NCI-H1417 (cell line): ENCODE data around the gene SLC17A7.
"Not testable (repeated sequence)": the region's sequence is repeated elsewhere in the genome, so short reads cannot be mapped to it uniquely, and the experiment has no call there.

Experiments used
- DNase-seq, 3 experiments: peaks; one replicate each; lab custom pipeline; 2025; lab: John Stamatoyannopoulos, UW

The SLC17A7 gene

GRCh38 chr19:49441210-49441959 lies at the start of gene SLC17A7:
Gene SLC17A7, minus strand, starts transcription at chr19:49441527. Its CDS starts 148 bp downstream, at chr19:49441379.
- DNase-seq, result peak; percentile 19 to 53 (median 23)

DNA sequence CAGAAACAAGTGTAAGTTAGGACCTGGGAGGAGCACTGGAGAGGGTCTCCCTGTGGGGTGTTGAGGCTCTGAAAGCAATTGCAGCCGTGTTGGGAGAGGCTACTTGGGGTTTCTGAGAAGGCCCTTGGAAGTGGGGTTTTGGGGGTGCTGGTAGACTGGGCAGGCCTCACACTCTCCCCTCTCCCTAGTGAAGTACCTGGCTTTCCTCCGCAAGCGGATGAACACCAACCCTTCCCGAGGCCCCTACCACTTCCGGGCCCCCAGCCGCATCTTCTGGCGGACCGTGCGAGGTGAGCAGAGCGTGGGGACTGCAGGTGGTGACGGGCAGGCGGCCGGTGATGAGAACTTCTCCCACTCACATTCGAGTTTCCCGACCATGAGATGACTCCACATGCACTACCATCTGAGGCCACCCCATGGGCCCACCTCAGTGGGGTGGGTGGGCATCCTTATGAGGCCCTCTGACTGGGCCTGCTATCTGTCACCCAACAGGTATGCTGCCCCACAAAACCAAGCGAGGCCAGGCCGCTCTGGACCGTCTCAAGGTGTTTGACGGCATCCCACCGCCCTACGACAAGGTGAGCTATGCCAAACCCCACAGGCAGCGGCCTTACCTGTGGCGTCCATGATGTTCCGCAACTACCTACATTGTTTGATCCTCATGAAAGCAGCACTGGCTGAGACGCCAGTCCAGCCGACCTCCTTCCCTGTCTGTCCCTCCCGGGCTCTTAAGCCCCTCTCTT lies 49.1 kb upstream of the SLC17A7 start:
- DNase-seq, result no peak

GRCh38 chr19:49489601-49490167 lies 48.4 kb upstream of the SLC17A7 start:
- DNase-seq, result no peak

GRCh38 chr19:49488863-49489537 lies 47.7 kb upstream of the SLC17A7 start:
- DNase-seq, result no peak

DNA sequence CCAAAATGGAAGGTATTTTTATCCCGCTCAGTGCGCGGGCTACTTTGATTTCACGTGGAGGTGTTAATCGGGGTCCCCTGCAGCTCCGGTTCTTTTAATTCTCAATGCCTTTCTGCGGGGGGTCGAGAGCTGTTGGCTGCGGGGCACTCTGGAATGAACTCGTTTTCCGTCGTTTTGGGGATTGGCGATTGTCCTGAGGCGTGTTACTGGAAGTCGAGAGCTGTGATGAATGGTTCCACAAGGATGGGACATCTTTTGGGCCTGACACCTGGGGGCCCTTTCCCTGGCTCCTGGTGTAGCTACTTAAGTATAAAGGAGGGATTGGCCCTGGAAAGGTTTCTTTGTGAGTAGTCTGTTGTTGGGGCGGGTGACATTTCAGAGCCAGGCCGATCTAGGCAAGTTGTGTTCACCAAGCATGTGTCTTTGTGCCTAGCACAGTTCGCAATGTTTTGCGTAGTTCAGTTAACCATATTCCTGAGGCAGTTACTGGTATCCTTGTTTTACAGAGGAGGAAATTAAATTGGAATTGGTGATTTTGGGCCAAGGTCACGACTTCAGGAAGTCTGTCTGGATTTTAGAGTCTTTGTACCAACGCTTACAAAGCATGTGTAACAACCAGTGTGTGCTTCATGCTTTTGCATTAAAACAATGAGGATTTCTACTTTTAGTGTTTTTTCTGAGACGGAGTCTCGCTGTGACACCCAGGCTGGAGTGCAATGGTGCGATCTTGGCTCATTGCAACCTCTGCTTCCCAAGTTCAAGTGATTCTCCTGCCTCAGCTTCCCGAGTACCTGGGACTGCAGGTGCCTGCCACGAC lies 46.9 kb upstream of the SLC17A7 start:
- peak in 2 of 3 experiments; percentile 47 for DNase-seq

- peak; percentile 97 to 100 (median 100) for DNase-seq
Observed at GRCh38 chr19:49487277-49488045, 46.1 kb upstream of the SLC17A7 start, which contains the start of gene RPL13A. Gene RPL13A, plus strand, starts transcription at chr19:49487608. Its CDS starts 22 bp downstream, at chr19:49487630.

GRCh38 chr19:49486710-49487276 lies 45.5 kb upstream of the SLC17A7 start:
- DNase-seq, result no peak

- DNase-seq, result no peak
Observed at GRCh38 chr19:49486232-49486631, 44.9 kb upstream of the SLC17A7 start.

DNA sequence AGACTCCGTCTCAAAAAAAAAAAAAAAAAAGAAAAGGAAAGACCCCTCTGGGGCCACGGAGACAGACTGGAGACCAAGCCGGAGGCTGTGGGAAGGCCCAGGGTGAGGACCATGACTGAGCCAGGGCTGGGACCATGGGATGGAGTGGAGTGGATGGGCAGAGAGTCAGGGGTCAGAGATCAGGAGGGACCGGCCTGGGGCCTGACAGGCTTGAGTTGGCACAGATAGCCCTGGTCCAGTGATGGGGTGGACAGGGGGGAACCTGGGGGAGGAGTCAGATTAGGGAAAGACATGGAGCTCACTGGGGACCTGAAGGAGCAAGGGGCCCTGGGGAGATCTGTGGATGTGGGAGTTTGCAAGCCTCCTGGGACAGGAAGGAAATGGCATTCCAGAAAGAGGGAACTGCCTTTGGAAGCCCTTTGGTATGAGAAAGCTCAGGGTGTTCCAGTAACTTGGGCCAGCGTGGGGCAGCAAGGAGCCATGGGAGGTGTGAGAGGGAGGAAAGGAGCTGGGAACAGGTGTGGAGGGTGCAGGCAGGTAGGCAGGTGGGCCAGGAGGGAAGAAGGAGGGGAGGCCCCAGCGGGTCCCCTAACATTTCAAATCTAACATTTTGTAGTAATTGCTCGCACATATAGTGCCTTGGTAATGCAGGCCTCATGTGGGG lies 39.8 kb upstream of the SLC17A7 start:
- DNase-seq, result no peak

DNA sequence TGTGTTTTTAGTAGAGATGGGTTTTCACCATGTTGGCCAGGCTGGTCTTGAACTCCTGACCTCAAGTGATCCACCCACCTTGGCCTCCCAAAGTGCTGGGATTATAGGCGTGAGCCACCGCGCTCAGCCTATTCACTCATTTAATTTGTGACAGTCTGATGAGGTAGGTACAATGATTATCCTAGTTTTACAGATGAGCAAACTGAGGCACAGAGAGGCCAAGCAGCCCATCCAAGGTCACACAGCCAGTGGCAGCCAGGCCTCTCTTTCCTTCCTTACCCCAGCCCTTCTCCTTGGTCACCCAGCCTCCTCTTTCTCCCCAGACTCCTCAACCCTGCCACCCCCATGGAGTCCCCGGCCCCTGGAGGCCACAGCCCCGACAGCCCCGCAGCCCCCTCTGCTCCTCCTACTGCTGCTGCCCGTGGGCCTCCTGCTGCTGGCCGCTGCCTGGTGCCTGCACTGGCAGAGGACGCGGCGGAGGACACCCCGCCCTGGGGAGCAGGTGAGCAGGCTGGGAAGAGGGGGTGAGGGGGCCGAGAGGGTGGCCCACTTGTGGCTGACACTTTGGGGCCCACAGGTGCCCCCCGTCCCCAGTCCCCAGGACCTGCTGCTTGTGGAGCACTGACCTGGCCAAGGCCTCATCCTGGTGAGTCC lies 38.8 kb upstream of the SLC17A7 start:
- no peak for DNase-seq

DNA sequence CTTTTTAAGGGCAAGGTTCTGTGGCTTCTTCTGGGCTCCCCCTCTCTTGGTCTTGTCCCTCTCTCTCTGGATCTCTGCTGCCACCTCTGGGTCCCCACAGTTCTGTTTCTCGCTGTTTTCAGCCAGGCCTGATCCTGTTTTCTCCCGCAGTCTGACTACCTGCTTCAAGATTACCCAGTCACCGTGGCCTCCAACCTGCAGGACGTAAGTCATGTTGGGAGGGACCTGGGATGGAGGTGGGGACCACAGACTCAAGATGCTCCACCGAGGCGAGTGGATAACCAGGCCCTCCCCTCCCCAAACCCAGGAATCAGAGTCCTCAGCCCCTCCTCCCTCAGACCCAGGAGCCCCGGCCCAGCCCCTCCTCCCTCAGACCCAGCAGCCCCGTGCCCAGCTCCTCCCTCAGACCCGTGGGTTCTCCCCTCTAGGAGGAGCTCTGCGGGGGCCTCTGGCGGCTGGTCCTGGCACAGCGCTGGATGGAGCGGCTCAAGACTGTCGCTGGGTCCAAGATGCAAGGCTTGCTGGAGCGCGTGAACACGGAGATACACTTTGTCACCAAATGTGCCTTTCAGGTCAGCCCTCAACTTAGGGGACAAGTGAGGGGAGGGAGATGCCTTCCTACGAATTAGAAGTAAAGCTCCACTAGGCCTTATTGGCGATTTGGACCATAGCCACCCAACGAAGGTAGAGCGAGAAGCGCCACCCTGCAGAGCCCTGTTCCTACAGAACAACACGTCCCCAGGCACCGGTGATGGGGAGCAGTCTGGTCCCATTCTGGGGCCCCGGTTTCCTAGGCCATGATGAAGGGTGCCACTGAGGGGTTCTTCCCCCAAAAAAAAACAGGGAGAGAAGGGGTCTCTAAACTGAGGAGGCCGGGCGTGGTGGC lies 34.9 kb upstream of the SLC17A7 start:
- DNase-seq, result no peak

GRCh38 chr19:49475191-49475917 lies 34.0 kb upstream of the SLC17A7 start:
- no peak for DNase-seq

- no peak for DNase-seq
Observed at GRCh38 chr19:49474542-49474924, 33.2 kb upstream of the SLC17A7 start.

- peak; percentile 51 to 75 (median 66) for DNase-seq
Observed at GRCh38 chr19:49473868-49474541, 32.7 kb upstream of the SLC17A7 start, which contains the start of gene FLT3LG. Gene FLT3LG, plus strand, starts transcription at chr19:49474215. Its CDS starts 425 bp downstream, at chr19:49474640.

GRCh38 chr19:49473501-49473867 lies 32.2 kb upstream of the SLC17A7 start:
- not testable (repeated sequence) for DNase-seq

DNA sequence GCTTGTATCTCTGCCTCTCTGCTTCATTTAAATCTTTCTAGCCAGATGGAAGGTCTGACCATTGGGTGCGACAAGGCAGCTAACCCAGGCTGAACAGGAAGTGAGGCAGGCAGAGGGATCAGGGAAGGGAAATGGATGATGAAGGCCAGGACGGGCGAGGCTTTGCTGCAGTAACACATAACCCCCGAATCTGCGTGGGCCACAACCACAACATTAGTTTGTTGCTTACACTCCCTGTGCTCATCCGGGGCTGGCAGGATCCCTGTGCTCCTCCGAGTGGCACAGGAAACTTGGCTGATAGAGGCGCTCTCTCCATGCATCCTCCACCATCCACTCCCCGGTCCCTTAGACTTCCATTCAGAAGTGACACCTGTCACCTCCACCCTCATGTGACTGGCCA lies 31.6 kb upstream of the SLC17A7 start:
- DNase-seq, result no peak

DNA sequence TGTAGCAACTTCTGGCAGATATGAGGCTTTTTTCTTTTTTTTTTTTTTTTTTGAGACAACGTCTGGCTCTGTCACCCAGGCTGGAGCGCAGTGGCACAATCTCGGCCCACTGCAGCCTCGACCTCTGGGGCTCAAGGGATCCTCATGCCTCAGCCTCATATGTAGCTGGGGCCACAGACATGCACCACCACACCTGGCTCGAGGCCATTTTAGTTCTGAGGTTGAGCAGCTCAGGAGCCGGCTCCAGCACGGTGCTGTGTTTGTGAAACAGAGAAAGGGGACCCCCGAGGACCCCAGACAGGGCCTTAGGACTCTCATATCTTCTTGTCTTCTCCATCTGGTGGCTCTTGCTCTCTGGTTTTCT lies 29.3 kb upstream of the SLC17A7 start:
- no peak for DNase-seq
